Glutamatergic neuron (in vitro differentiated cells): ENCODE data around the gene RBBP8NL. TPM values are rescaled to one million over a fixed set of nuclear protein-coding genes. Genes with fewer than 3 reads are reported as not detected.
"Not testable (repeated sequence)": the region's sequence is repeated elsewhere in the genome, so short reads cannot be mapped to it uniquely, and the experiment has no call there.

Experiments
- DNase-seq: peaks from one replicate; pipeline ENCODE4 v3.0.0; 2022
- H3K27ac Mint-ChIP-seq: one replicate; pipeline ENCODE4 v1.8.0; 2020; ENCODE audit warnings: mild to moderate bottlenecking, mixed read lengths, inconsistent platforms; ENCODE audit not compliant: unreplicated experiment
- H3K27me3 Mint-ChIP-seq: one replicate; pipeline ENCODE4 v1.8.0; 2020; ENCODE audit warnings: mild to moderate bottlenecking, moderate library complexity, mixed read lengths, inconsistent platforms; ENCODE audit not compliant: unreplicated experiment
- H3K36me3 Mint-ChIP-seq: one replicate; pipeline ENCODE4 v1.8.0; 2020; ENCODE audit warnings: mild to moderate bottlenecking, mixed read lengths, inconsistent platforms; ENCODE audit not compliant: unreplicated experiment
- H3K4me1 Mint-ChIP-seq: one replicate; pipeline ENCODE4 v1.8.0; 2020; ENCODE audit warnings: mild to moderate bottlenecking, low read depth, mixed read lengths, inconsistent platforms; ENCODE audit not compliant: unreplicated experiment
- H3K4me3 Mint-ChIP-seq: one replicate; pipeline ENCODE4 v1.8.0; 2020; ENCODE audit warnings: mild to moderate bottlenecking, mixed read lengths, inconsistent platforms; ENCODE audit not compliant: unreplicated experiment
- H3K9me3 Mint-ChIP-seq: one replicate; pipeline ENCODE4 v1.8.0; 2020; ENCODE audit warnings: mild to moderate bottlenecking, moderate library complexity, mixed read lengths, inconsistent platforms; ENCODE audit not compliant: unreplicated experiment
- CTCF ChIP-seq: fragments of 200-600 bp; sonication (generic); IDR thresholded peaks from one replicate; pipeline ENCODE4 v1.5.0; 2021; ENCODE audit not compliant: partially characterized antibody, unreplicated experiment
- total RNA-seq: library from RNA; stranded (reverse); fragmentation: NEBNext Ultra II Directional; extraction: Animal tissue kit (Norgen Biotek cat#: 25700); gene quantifications from one replicate; pipeline ENCODE4 v1.2.1, GENCODE V29; 2021; ENCODE audit not compliant: unreplicated experiment

RBBP8NL gene
- total RNA-seq, 1 donor from 2014 or later: not detected

- peaks cover 18% of the 10 kb centered on the region for H3K4me1 Mint-ChIP-seq
These were observed 51.0 kb downstream of the RBBP8NL start for GRCh38 chr20:62376112-62377063.

GRCh38 chr20:62374331-62375152, 52.8 kb downstream of the RBBP8NL start:
- H3K4me3 Mint-ChIP-seq: no peak overlapping the region
- peaks cover 4% of the 10 kb centered on the region for H3K36me3 Mint-ChIP-seq
- peak overlapping the region; percentile 60 for H3K27ac Mint-ChIP-seq
- TF ChIP-seq CTCF: no peak
- no peak for DNase-seq
- peaks cover 8% of the 10 kb centered on the region for H3K27me3 Mint-ChIP-seq
- peaks cover 7% of the 10 kb centered on the region for H3K9me3 Mint-ChIP-seq
- peaks cover 19% of the 10 kb centered on the region for H3K4me1 Mint-ChIP-seq

More at GRCh38 chr20:62376112-62377063, 51.0 kb downstream of the RBBP8NL start:
- H3K36me3 Mint-ChIP-seq: peaks cover 4% of the 10 kb centered on the region
- H3K27ac Mint-ChIP-seq: peak overlapping the region; percentile 43
- H3K4me3 Mint-ChIP-seq: peak overlapping the region; percentile 30
- H3K9me3 Mint-ChIP-seq: peaks cover 7% of the 10 kb centered on the region
- H3K27me3 Mint-ChIP-seq: peaks cover 8% of the 10 kb centered on the region
- no peak for DNase-seq
- no peak for TF ChIP-seq CTCF

GRCh38 chr20:62373631-62374179, 53.6 kb downstream of the RBBP8NL start:
- not testable (repeated sequence) for H3K27ac Mint-ChIP-seq, H3K4me3 Mint-ChIP-seq, DNase-seq, H3K36me3 Mint-ChIP-seq
- Mint-ChIP-seq H3K27me3 (peaks cover 11% of the 10 kb centered on the region), H3K9me3 (peaks cover 10% of the 10 kb centered on the region), H3K4me1 (peaks cover 22% of the 10 kb centered on the region)

GRCh38 chr20:62372042-62372993, 55.0 kb downstream of the RBBP8NL start:
- H3K27ac Mint-ChIP-seq: peak overlapping the region; percentile 52
- H3K9me3 Mint-ChIP-seq: peaks cover 10% of the 10 kb centered on the region
- H3K4me3 Mint-ChIP-seq: peak overlapping the region; percentile 88
- H3K36me3 Mint-ChIP-seq: peaks cover 4% of the 10 kb centered on the region
- H3K27me3 Mint-ChIP-seq: peaks cover 16% of the 10 kb centered on the region
- H3K4me1 Mint-ChIP-seq: peaks cover 22% of the 10 kb centered on the region
- DNase-seq: no peak
- no peak for TF ChIP-seq CTCF
